Fibroblast of gingiva (primary cell): ENCODE results near the gene PBX4.
A peak's percentile ranks its signal among the peaks of the same experiment; 100 is the strongest.

ENCODE experiments used
- DNase-seq: peaks from one replicate; pipeline ENCODE4 v3.0.0-alpha.2; 2011; ENCODE audit warnings: low read depth

The PBX4 gene

DNA sequence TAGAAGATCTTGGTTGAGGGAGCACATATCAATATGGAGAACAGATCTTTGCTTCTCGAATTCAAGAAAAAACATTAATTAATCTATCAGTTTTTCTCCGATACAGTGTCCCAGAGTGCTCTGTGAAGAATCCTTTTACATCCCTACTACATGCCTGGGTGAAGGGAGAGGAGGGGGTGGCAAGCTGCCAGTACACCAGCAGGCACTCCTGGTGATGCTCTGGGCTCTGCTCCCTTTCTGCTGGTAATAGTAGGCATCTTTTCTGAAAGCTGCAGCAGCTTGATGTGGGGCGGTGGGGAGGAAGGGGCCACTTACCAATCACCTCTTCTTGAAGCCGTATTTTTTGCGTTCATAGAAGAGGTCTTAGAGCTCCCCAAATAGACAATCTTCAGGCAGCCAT, 30.7 kb downstream of the PBX4 start:
- no peak for DNase-seq

DNA sequence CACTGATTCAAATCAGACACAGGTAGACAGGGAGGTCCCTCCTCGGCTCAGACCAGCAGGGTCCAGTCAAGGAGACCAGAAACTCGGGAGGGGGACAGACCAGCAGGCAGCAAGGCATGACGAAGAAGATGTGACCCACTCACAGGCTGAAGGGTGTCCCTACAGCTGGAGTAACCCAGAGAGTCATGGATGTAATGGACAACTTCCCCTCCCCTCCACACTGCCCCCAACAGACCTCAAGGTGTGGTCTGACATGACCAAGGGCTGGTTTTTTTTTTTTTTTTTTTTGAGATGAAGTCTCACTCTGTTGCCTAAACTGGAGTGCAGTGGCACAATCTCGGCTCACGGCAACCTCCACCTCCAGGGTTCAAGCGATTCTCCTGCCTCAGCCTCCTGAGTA, 34.1 kb downstream of the PBX4 start:
- no peak for DNase-seq

DNA sequence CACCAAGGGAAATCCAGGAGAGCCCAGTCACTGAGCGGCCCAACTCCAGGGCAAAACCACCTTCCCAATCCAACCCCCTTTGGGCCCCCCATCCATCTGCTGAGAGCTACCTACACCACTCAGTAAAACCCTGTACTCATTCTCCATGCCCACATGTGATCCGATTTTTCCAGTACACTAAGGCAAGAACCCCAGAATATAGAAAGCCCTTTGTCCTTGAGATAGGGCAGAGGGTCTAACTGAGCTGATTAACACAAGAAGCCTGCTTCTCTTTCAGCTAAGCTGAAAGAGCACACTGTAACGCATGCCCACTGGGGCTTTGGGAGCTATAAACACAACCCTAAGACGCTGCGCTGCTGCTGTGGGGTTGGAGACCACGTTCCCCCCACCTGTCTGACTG, 36.0 kb downstream of the PBX4 start:
- no peak for DNase-seq

DNA sequence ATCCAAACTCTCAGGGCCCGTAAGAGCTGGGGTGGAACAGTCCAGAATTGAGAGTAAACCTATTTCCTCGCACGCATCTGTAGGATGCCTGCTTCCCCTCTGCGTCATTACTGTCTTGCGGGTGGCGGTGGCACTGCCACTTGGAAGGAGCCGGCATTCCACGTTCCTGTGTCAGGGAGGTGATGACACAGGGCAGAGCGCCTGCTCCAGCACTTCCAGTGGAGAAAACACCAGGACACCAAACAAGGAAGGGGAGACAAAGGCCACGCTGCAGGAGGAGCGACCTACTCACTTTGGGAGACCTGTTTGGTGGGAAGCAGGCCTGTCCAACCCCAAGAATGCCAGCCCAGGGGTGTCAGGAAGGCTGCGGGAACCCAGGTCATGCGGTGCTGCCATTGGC, 37.1 kb downstream of the PBX4 start:
- DNase-seq = no peak

DNA sequence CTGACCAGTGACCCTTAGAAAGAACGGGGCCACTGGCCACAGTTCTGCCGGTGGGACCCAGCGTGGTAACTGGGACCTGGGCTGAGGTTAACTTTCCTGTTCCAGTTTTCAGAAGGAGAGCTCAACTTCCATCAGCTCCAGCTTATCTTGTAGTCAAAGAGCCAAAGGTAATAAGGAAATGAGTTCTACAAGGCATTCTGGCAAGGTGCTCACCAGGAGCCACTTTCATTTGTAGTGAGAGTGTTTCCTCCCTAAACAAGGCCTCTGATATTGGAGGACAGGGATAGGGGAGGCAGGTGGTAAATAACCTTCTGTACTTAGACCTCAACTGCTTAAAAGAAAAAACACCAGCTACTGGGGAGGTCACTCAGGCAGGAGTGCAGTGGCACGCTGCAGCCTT, 38.1 kb downstream of the PBX4 start:
- DNase-seq = no peak

DNA sequence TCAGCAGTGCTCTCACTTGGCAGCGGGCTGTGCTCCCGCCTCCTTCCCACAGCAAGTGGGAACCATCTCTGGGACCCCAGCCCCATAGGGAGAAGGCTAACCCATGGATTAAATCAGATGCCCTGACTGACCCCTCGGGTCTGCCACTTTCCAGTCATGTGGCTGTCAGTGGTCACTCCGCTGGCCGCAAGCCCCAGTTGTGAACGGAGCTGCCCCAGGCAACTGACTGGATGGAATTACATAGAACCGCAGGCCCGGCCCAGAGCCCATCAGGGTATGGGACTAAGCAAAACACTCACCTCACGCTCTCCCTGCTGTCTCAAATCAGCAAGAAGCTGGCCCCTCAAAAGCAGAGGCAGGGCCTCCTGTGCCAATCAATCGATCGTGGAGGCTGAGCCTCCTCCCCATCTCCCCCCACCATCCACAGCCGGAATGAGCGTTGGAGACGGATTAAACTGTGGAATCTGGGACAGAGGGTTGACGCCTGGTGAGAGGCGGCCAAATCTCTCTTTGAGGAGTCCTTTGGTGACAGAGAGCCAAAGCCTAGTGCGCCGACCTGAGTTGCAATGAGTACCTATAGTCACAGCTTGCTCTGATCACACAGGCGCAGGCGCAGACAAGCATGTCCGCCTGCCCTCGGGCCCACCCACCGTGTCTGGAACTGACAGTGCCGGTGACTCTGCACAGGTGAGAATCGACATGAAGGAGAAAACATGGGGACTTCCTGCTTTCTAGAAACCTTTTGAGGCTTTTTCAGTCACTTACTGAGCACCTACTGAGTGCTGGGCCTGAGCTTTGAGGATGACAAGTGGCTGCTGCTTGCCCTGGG, 38.7 kb downstream of the PBX4 start:
- DNase-seq = no peak

DNA sequence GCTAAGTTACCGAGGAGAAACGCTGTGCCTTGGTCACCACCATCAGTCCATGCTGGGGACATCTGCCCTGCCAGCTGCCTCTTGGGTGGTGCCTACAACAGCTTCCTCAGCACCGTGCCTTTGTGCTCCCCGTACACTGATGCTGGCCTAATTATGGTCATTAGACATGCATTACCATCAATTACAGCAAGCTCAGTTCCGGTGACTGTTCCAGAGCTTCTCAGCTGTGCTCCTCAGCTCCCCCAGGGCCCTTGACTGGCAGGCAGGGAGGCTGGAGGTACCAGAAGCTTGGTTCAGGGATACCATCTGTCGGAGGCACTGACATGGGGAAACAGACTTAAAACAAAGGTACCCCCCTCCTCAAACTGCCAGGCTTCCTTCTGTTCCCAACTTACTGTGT, 40.2 kb downstream of the PBX4 start:
- no peak for DNase-seq

DNA sequence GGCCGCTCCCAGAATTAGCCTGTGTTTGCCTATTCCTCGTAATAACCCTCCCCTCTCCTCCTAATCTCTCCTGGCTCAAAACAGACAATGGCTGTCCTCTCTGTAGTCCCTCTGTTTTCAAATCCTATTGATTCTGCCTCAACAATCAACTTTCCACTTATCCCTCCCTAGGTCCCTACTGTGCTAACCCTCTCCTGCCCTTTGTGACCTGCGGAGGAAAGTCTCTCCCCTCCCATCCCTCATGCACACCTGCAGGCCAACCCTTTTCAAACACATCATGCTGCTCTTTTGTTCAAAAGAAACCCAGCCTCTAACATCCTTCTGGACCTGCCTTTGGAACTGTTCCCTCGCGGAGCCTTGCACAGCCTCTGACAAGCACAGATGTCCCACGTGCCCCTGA, 43.1 kb downstream of the PBX4 start:
- DNase-seq = no peak

DNA sequence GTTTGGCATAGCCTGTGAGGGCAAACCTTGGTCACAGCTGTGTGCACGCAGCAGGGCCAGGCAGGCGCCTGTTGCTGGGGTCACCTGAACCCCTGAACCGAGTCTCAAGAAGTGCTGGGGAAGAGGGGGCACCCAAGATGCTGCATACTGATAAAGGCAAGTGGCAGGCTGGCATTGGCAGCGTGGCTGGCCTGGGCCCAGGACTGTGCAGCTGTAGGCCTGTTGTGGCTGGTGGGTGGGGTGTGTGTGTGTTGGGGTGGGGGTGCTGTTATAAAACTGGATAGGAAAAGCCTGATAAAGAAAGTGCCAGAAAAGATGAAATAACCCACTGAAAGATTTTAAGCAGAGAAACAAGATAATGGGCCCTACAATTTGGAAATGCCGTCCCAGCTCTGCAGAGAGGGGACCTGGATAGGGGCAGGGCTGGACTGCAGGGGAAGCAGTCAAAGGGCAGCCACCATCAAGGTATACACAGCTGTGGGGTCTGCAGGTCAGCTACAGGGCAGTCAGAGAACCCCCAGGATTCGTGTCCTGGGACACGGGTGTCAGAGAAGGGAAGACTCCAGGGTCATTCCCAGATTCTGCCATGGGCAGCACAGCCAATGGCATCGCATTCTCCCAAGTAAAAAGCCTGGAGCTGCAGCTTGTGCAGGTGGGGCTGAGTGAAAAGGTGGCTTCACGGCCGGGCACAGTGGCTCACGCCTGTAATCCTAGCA, 47.3 kb downstream of the PBX4 start:
- DNase-seq = no peak

DNA sequence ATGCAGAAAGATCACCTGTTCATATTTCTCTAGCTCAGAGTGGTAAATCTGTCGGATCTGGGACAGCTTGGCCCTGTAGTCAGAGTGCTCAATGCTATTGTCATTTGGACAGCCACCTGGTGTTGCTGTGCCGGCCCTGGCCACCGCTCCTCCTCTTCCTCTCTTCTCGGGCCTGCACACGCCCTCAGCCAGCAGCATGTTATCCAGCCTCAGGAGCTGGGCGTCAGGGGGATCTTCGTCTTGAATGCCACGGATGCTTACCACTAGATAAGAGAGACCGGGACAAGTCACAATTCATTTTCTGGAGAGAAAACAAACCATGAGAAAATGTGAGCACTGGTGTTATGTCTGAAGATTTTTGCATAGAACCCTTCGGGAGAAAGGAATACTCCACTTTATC, 47.9 kb downstream of the PBX4 start:
- no peak for DNase-seq

DNA sequence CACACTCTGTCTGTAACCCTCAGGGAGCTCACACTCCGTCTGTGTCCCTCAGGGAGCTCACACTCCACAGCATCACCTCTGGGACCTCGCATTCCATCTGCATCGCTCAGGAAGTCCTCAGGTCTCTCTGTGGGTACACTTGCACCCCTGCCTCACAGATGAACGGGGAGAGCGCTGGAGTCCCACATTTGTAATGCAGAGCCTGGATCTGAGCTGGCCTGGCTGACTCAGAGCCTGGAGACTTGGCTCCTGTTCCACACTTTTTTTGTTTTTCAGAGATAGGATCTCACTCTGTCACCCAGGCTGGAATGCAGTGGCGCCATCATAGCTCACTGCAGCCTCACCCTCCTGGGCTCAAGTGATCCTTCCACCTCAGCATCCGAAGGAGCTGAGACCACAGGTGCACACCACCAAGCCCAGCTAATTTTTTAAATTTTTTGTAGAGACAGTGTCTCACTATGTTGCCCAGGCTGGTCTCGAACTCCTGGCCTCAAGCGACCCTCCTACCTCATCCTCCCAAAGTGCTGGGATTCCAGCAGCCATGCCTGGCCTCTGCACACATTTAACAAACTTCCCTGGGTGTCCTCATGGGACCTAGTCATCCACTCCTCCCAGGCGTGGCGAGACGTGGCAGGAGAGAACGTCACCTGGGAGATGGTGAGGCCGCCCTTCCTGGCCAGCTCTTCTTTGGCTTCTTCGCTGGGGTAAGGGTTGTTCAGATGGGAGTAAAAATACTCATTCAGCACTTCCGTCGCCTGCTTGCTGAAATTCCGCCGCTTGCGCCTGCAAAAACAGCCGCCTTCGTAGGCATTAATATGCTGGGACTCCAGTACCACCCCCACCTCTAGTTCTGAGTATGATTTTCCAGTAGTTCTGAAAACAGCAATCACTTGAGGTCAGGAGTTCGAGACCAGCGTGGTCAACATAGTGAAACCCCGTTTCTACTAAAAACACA, 49.4 kb downstream of the PBX4 start:
- DNase-seq = peak; percentile 26

DNA sequence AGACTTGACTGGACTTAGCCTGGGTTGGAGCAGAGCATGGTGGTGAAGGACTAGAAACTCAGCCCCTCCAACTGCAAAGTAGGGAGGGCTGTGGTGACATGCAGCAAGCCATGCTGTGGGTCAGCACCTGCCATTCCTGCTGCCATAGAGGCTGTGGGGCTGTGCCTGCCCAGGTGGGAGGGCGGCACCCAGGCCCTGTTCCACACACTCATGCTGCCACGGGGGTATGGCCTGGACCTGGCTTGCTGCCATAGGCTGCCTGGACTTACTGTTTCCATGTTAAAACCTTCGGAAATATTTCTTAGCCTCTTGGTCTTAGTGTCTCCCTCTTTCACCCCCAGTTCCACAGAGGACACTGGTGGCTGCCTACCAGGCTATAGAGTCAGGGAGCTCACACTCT, 51.1 kb downstream of the PBX4 start:
- DNase-seq = no peak

DNA sequence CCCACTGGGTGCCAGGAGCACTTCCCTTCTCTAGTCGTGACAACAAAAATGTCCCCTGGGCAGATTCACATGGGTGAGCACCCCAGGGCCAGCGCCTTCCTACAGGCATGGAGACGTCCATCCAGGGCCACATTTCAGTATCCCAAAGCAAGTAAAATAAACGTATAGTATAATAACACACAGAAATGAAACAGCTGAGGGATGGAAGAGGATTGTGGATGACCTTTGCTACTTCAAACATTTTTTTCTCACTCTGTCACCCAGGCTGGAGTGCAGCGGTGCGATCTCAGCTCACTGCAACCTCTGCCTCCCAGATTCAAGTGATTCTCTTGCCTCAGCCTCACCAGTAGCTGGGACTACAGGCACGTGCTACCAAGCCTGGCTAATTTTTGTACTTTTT, 52.2 kb downstream of the PBX4 start:
- DNase-seq = no peak

DNA sequence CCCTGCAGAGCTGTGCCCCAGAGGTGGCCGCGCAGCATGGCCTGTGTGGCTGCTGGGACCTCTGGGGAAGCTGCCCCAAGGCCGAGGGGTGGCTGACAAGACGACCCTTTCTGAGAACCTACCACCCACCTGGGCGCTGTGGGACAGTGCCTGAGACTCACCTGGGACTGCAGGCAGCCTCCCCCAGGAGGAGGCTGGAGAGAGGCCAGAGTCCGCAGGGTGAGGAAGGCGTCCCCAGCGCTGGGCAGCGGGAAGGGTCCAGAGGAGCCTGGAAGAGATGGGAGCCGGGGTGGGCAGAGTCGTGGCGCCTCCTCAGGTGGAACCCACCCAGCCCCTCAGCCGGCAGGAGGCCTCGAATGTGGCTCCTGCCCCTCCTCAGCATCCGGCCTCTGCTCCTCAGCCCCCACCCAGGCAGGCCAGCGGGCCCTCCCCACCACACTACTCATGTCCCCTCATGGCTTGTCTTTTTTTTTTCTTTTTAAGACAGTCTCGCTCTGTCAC, 55.1 kb downstream of the PBX4 start:
- DNase-seq = no peak

DNA sequence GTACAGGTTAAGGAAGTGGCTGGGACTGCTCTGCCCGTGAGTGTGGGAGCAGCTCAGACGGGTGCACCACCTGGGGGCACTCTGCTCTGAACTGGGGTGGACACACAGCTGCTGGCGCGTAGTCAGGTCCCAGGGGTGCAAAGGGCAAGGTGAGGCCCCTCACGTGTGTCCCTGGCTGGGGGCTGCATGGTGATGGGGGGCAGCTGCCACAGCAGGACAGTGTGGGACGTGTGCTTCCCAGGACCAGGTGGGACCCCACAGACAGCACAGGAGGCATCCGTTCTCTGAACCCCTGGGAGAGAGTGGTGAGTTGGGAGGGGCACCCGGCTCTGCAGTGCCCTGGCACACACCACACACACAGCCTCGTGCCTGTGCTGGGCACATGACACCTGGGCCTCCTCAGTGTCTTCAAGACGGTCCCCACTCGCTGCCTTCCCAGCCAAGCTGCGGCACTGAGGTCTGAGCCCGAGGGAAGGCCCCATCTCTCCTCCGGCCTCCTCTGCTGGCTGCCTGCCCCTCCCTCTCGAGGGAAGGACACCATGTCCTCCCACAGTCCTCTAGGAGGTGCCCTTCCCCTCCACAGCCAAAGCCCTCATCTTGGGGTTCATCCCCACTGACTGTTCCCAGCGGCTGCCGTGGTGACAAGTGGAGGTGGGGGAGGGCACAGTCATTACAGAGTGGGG, 55.7 kb downstream of the PBX4 start:
- no peak for DNase-seq

DNA sequence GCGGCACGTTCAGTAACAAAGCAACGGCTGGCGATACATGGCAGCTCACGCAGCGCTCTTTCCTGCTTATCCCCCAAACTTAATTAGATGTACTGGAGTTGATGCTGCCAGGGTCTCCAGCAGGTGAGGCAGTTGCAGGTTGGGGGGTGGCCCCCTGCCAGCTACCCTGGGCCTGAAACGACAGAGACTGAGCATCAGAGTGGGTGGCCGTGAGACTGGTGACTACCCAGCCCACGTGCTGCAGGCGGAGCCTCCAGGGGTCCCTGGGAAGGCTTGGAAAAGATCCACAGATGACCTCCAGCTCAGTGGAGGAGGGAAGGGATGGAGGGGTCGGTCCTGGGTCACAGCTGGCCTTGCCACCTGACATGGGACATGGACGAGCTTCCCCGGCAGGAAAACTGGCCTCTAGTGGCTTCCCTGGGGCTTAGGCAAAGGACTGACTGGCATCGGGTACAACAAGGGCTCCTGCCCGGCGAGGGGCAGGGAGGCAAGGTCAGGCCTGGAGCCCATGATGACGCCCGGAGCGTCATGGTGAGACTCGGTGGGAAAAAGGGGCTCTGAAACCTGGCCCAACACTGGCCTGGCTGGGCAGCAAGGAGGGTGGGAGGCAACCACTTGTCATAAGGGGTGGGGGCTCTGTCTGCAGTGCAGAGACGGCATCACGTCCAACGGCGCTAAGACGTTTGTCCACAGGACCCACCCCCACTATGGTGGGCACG, 56.4 kb downstream of the PBX4 start:
- no peak for DNase-seq

DNA sequence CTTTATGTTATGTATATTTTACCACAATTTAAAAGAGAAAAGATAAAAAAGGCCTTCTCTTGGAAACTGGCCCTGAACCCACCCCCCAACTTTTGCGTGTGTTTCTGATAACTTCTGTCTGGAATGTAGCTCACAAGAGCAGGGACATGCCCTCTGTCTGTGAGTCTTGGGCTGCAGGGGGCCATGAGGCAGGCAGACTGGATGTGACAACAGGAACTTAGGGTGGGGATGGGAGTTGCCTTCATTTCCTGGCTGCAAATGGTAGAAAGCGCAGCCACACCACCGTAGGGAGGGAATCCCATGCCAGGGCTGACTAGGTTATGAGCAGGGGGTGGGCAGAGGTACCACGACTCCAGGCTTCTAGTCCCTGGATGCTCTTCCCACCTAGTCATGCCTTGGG, 58.6 kb downstream of the PBX4 start:
- no peak for DNase-seq

DNA sequence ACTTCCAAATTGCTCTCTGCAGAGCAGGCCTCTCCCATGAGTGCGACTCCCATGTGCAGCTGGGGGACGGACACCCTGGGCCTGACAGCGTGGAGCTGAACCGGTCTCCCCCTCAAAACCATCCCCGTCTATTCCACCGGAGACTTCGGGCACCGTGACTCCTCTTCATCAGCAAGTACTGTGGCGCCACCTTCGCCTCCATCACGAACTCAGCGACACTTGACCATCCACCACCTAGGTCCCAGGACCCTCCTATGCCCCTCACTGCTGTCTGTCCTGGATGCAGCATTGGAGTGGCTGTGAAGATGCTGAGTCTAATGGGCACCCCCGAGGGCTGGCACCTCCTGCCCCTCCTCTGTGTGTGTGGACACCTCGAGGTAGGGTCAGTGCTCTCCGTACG, 59.9 kb downstream of the PBX4 start:
- no peak for DNase-seq

DNA sequence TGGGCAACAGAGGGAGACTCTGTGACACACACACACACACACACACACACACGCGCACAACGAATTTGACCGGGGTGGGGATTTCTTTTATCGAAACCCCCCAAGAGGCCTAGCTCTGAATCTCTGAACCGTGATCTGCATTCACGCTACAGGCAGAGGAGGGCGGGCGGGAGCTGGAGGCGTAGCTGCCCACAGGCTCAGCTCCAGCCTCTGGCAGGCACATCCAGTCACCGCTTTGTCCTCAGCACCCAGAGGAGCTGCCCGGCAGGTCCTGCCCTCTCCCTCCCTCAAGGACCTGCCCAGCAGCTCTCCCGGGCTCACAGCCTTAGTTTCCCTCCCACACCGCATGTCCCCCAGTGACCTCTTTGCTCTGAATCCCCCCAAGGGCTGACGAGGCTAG, 60.4 kb downstream of the PBX4 start:
- no peak for DNase-seq

DNA sequence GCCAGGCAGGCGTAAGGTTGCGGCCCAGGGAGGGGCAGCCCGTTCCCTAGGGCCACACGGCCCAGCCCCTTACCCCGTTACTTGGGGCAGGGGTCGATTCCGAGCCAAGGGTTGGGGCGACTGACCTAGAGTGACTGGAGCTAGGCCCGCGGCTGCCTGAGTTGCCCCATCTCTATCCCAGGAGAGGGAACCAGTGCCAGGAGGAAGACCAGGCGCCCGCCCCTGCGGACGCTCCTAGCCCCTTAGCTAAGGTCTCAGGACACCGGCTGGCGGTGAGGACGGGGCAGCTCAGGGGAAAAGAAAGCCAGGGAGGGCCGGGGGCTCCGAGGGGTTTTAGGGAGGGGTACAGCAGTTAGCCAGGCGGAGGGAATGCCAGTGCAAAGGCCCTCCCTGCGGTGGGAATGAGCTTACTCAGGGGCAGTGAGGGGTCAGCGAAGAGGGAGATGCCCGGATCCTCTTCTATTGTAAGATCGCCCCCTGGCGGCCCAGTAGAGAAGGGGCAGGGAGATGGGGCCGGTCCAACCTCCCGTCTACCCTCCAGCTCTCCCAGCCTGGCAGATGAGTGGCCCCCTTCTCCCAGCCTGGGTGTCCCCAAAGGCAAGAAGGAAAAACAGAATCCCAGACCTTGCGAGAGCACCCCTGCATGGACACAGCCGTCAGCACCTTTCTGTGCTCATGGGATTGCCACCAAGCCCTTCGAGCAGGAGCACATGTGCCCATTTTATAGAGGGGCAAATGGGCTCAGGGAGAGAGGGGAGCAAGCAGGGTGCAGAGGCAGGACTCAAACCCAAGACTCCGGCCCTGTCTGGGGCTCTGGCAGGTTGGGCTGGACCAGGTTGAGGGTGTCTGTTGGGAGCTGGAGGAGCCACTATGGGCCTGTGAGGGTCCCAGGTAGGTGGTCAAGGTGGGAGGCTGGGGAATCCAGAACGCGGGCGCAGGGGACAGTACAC, 64.1 kb downstream of the PBX4 start:
- no peak for DNase-seq
